WERI-Rb-1 (cell line): ENCODE results near the gene SHROOM2.

Experiments used
- DNase-seq: peaks from one replicate; pipeline ENCODE4 v3.0.0-alpha.2; 2020
- H3K27ac ChIP-seq: fragments of 250-450 bp; sonication (Bioruptor Pico); 2 replicates; pipeline ENCODE4 v1.5.1; 2020; ENCODE audit warnings: mild to moderate bottlenecking, moderate library complexity
- H3K27me3 ChIP-seq: fragments of 250-450 bp; sonication (Bioruptor Pico); 2 replicates; pipeline ENCODE4 v1.5.1; 2021; ENCODE audit warnings: mild to moderate bottlenecking, low read depth, moderate library complexity; ENCODE audit not compliant: insufficient read depth, severe bottlenecking
- H3K36me3 ChIP-seq: fragments of 250-450 bp; sonication (Bioruptor Pico); 2 replicates; pipeline ENCODE4 v1.5.1; 2020; ENCODE audit warnings: mild to moderate bottlenecking, moderate library complexity
- H3K4me3 ChIP-seq: 2 replicates; pipeline ENCODE4 v1.5.1; 2011; ENCODE audit warnings: low read depth, mild to moderate bottlenecking, control low read depth, low read length
- H3K9me3 ChIP-seq: fragments of 250-450 bp; sonication (Bioruptor Pico); 2 replicates; pipeline ENCODE4 v1.5.1; 2021; ENCODE audit warnings: mild to moderate bottlenecking, moderate library complexity; ENCODE audit not compliant: severe bottlenecking
- TF ChIP-seq, protein P1 (sequence below): IDR thresholded peaks from 2 replicates; pipeline ENCODE4 v1.5.1; 2011; ENCODE audit warnings: low read depth, mild to moderate bottlenecking, control low read depth, inconsistent platforms, low read length

SHROOM2 gene

GRCh38 chrX:9865804-9866472, 79.7 kb downstream of the SHROOM2 start:
- TF ChIP-seq, protein P1, sequence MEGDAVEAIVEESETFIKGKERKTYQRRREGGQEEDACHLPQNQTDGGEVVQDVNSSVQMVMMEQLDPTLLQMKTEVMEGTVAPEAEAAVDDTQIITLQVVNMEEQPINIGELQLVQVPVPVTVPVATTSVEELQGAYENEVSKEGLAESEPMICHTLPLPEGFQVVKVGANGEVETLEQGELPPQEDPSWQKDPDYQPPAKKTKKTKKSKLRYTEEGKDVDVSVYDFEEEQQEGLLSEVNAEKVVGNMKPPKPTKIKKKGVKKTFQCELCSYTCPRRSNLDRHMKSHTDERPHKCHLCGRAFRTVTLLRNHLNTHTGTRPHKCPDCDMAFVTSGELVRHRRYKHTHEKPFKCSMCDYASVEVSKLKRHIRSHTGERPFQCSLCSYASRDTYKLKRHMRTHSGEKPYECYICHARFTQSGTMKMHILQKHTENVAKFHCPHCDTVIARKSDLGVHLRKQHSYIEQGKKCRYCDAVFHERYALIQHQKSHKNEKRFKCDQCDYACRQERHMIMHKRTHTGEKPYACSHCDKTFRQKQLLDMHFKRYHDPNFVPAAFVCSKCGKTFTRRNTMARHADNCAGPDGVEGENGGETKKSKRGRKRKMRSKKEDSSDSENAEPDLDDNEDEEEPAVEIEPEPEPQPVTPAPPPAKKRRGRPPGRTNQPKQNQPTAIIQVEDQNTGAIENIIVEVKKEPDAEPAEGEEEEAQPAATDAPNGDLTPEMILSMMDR = no peak
- no peak overlapping the region for H3K4me3 ChIP-seq
- DNase-seq = no peak

DNA sequence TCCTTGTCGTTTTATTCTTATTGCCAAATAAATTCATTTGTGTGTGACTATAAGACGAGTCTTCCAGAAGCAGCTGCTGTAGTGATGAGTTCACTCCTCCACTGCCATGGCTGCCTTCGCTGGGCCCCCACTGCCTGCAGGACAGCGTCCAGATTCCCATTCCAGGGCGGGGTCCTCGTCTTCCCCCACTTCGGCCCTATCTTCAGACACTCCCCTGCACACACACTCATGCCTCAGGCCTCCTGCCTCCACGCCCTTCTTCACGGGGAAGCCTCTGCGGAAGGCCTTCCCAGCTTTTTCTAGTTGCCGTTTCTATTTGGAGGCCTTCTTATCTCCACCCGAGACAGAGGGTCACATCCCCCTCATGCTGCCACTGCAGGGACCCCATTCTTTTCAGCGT, 80.4 kb downstream of the SHROOM2 start:
- TF ChIP-seq, protein P1 = no peak
- no peak overlapping the region for H3K27ac ChIP-seq

More at GRCh38 chrX:9865804-9866472, 79.7 kb downstream of the SHROOM2 start:
- no peaks in the 10 kb centered on the region for H3K36me3 ChIP-seq
- no peak overlapping the region for H3K27ac ChIP-seq
- H3K27me3 ChIP-seq = peaks cover 10% of the 10 kb centered on the region
- H3K9me3 ChIP-seq = no peaks in the 10 kb centered on the region

DNA sequence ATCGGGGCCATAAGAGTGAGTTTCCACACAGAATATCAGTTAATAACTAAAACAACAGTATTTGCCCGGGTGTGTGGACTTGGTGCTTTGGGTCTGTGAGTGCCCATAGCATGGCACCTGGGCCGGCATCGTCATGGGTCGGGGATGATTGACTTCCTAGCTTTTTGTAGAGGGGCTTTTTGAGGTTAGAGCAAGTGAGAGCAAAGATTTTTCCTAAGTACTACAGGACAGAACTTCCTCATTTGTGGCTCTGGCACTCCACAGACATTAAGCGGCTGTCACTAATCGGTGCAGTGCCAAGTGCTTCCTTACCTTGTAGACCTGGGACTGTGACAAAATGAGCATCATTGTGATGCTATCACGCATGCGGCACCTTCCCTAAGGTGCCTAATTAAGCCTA, 81.0 kb downstream of the SHROOM2 start:
- Histone ChIP-seq H3K27ac (no peak overlapping the region), H3K4me3 (no peak overlapping the region)
- DNase-seq = no peak

More for the DNA sequence above, 80.4 kb downstream of the SHROOM2 start:
- H3K27me3 ChIP-seq = peaks cover 6% of the 10 kb centered on the region
- H3K36me3 ChIP-seq = no peaks in the 10 kb centered on the region
- no peak for DNase-seq
- no peak overlapping the region for H3K4me3 ChIP-seq
- no peaks in the 10 kb centered on the region for H3K9me3 ChIP-seq

DNA sequence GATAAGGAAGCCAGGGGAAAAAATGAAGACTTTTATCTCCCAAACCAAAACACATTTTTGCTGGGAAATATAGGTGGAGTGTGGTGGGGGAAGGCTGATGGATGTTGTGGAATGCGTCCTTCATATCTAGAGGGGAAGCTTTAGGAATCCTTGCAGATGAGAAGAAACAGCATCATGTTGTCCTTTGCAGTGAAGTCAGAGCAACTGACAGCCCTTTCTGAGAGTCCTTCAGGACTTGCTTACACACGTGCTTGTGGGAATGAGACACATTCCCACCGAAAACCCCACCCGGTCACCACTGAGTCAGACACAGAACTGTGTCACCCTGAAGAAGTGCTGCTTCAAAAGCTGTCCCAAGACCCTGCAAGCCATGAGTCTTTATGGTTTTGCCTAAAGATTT, 81.5 kb downstream of the SHROOM2 start:
- Histone ChIP-seq H3K9me3 (no peaks in the 10 kb centered on the region), H3K4me3 (no peak overlapping the region), H3K36me3 (no peaks in the 10 kb centered on the region), H3K27me3 (peaks cover 6% of the 10 kb centered on the region), H3K27ac (no peak overlapping the region)
- no peak for DNase-seq
- TF ChIP-seq, protein P1 = no peak

More for the DNA sequence above, 81.0 kb downstream of the SHROOM2 start:
- TF ChIP-seq, protein P1 = no peak
- no peaks in the 10 kb centered on the region for H3K9me3 ChIP-seq
- H3K27me3 ChIP-seq = peaks cover 6% of the 10 kb centered on the region
- H3K36me3 ChIP-seq = no peaks in the 10 kb centered on the region

GRCh38 chrX:9871701-9872268, 85.6 kb downstream of the SHROOM2 start:
- Histone ChIP-seq H3K4me3 (no peak overlapping the region), H3K9me3 (no peaks in the 10 kb centered on the region), H3K27ac (no peak overlapping the region), H3K36me3 (no peaks in the 10 kb centered on the region), H3K27me3 (peaks cover 3% of the 10 kb centered on the region)
- TF ChIP-seq, protein P1 = no peak
- DNase-seq = no peak

GRCh38 chrX:9873360-9873759, 87.1 kb downstream of the SHROOM2 start:
- DNase-seq = no peak
- TF ChIP-seq, protein P1 = no peak
- Histone ChIP-seq H3K4me3 (no peak overlapping the region), H3K36me3 (no peaks in the 10 kb centered on the region), H3K9me3 (no peaks in the 10 kb centered on the region), H3K27me3 (peaks cover 3% of the 10 kb centered on the region), H3K27ac (no peak overlapping the region)
